ENCODE results near the gene RANBP3L.

RANBP3L gene

DNA sequence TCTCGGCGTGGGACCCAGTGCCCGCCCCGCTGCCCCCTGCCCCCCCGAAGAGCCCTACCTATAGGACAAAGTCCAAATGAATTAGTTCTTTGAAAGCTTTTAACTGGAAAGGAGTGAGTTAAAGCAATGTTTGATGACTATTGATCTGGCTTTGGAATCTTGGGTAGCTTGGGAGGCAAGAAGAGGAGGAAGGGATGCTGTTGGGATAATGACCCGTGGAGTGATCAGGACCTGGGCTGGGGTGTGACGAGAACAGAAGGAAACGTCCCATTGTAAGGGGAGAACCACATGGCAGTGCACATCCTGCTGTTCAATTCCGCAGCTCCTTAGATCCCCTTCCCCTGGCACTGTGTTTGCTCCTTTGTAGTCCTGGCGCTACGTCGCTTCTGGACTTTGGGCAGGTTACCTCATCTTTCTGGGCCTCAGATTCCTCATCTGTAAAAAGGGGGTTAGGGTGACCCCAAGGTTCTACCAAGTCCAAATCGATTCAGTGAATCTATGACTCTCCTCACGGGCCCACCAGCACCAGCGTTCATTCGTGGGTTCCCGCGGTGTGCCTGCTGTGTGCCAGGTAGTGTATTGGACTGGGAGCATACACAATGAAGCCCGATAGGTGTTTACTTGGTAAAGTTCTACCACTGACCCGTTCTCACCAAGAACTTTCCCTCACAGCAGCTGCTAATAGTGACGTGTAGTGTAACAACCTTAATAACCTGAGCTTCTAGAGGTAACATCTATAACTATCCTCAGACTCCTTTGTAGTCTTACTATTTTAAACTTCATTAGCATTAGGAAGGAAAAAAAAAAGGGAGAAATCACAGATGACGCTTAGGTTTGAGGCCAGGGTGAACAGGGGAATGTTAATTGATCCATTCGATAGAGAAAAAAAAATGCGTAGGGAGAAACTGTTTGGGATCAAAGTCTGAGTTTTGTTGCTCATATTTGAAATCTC lies 58.9 kb downstream of the RANBP3L start:
- Mint-ChIP-seq H3K27ac (peak overlapping the region; percentile 94), H3K36me3 (ENCODE audit: low read depth) (no peaks in the 10 kb centered on the region), H3K4me3 (peak overlapping the region; percentile 89), H3K4me1 (ENCODE audit: low read depth) (peaks cover 29% of the 10 kb centered on the region), H3K9me3 (no peaks in the 10 kb centered on the region), H3K27me3 (ENCODE audit: low read depth) (peaks cover 22% of the 10 kb centered on the region)
- DNase-seq (ENCODE audit: low spot score), result no peak

DNA sequence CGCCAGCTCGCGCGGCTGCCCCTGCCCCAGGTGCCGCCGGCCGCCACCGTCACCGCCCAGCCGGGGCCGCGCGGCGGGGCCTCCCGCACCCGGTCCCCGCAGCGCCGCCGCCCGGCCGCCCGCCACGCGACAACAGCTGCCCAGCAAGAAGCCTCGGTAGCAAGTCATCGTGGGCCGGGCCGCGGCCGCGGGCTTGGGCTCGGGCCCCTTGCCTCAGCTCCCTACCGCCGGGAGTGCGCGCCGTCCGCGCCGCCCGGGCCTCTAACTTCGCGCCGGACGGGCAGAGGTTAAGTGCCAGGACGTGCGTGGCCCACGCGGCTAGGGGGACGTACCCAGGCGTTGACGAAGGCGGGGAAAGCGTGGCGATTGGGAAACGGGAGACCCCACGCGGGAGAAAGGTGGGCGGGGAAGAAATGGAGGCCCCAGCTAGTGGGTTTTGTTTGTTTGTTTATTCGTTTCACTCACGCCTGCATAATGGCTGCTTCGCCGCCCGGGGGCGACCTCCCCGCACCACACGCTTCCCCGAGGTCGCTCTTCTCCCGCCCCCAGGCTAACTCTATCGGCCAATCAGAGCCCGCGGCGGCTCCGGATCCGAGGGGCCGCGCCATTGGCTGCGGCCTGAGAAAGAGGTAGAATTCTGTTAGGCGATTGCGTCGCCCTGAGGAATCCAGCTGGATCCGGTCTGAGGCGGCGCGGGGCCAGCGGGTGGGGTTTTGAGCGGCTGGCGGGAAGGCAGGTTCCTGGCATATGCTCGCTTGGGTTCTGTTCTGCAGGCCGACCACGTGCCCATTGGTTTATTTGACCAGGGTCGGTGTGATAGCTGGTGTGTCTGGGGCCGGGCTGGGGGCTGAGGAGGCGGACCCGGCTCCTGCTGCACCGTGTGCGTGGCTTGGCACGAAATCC lies 59.8 kb downstream of the RANBP3L start, which contains the start of gene NADK2:
NADK2 (minus strand) TSS at position 295 of the 903 bp plus-strand sequence; CDS start at position 168, 127 bp downstream.
- H3K36me3 Mint-ChIP-seq (ENCODE audit: low read depth), result no peaks in the 10 kb centered on the region
- peaks cover 14% of the 10 kb centered on the region for H3K27me3 Mint-ChIP-seq (ENCODE audit: low read depth)
- H3K27ac Mint-ChIP-seq, result peak within 1 kb of the TSS; percentile 96
- no peaks in the 10 kb centered on the region for H3K9me3 Mint-ChIP-seq
- peak within 1 kb of the TSS; percentile 89 for H3K4me3 Mint-ChIP-seq
- H3K4me1 Mint-ChIP-seq (ENCODE audit: low read depth), result peaks cover 29% of the 10 kb centered on the region
- peak; percentile 94 for DNase-seq (ENCODE audit: low spot score)

- peak; percentile 31 for DNase-seq (ENCODE audit: low spot score)
- Mint-ChIP-seq H3K4me3 (peak overlapping the region; percentile 79), H3K36me3 (ENCODE audit: low read depth) (no peaks in the 10 kb centered on the region), H3K27me3 (ENCODE audit: low read depth) (peaks cover 12% of the 10 kb centered on the region), H3K9me3 (no peaks in the 10 kb centered on the region), H3K4me1 (ENCODE audit: low read depth) (peaks cover 29% of the 10 kb centered on the region), H3K27ac (peak overlapping the region; percentile 85)
Measured at GRCh38 chr5:36240779-36241630, 60.7 kb downstream of the RANBP3L start.

DNA sequence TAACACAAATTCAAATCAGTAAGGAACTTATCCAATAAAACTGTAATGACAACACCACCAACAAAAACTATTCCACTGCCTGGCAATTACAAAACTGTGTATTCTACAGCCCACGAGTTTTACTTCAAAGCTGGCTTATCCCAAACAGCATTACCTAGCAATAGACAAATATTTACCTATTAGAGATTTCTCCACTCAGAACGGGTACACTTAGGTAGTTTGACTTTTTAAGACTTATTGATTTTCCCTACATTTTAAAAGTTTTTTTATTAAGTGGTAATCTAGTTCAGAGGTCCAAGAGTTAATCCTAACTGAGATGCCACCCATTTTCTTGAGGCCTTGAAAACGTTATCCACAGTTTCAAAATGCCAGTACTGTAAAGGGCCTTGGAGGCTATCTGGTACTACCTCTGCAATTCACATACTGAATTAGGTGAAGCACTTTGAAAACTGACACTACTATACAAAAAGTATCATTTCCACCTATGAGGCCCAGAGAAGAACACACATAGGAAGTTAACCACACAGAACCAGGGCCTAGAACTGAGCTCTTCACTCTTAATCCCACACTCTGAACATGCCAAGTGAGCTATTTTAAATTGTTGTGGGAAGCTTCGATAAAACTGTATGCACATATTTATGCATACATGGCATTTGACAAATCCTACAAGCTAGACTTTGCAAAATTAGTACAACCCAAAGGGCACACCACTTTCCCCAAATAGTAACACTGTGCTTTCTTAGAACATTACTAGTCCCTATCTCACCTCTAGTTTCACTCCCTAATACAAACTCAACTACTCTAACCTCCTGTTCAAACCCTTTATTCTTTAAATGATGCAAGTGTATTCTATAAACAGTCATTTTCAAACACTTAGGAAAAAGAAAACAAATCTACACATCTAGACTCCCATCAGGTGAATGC lies 62.1 kb downstream of the RANBP3L start:
- peak overlapping the region; percentile 85 for H3K27ac Mint-ChIP-seq
- H3K4me3 Mint-ChIP-seq, result peak overlapping the region; percentile 79
- no peaks in the 10 kb centered on the region for H3K36me3 Mint-ChIP-seq (ENCODE audit: low read depth)
- peaks cover 10% of the 10 kb centered on the region for H3K27me3 Mint-ChIP-seq (ENCODE audit: low read depth)
- no peak for DNase-seq (ENCODE audit: low spot score)
- no peaks in the 10 kb centered on the region for H3K9me3 Mint-ChIP-seq
- peaks cover 29% of the 10 kb centered on the region for H3K4me1 Mint-ChIP-seq (ENCODE audit: low read depth)

DNA sequence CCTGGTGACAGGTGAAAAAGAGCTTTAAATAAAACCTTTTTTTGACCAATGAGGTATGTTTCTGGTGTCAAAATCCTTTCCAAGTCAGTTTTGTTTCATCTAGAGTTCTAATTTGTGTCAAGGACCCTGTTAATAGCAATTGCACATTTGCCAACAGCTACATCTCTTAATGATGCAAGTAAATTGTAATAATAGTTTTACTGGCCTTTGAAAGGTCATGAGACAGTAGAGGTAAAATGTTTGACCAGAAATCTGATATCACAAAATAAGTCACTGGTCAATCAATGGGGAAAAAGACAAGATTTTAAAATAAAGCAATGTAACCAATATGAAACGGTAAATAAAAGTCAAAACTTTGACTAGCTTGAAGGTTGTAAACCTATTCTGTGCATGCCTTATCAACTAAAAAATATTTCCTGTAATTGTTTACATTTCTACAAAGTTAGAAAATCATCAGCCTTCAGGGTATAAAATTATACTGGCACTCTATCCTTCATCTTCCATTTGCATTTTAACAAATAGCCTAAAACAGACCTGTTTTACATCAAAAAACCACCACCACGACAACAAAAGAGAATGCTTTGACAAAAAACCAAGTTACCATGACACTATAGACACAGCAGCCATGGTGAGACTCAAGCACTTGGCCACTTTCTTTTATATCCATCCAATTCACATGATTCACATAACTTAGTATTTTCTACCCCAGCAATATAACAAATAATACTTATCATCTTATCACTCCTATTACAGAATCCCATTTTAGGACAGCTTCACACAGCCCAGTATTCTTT lies 63.0 kb downstream of the RANBP3L start:
- Mint-ChIP-seq H3K27me3 (ENCODE audit: low read depth) (peaks cover 3% of the 10 kb centered on the region), H3K36me3 (ENCODE audit: low read depth) (no peaks in the 10 kb centered on the region), H3K4me3 (no peak overlapping the region), H3K4me1 (ENCODE audit: low read depth) (peaks cover 25% of the 10 kb centered on the region), H3K27ac (peak overlapping the region; percentile 21), H3K9me3 (no peaks in the 10 kb centered on the region)
- no peak for DNase-seq (ENCODE audit: low spot score)

DNA sequence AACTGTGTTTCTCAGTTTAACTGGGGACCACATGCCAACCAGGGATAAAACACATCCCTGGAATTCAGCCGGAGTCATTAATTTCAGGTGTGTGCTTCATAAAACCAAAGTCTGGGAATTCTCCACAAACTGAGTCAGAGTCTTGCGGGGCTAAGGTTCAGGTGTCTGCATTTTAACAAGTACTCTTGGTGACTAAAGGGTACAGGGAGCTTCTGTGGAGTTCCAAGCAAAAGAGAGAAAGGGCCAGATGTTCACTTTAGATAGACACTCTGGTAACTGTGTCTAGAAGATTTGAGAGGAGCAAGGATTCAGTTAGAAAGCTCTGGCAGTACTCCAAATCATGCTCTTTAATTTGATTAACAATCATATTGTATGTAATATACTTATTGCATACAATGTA lies 64.0 kb downstream of the RANBP3L start:
- no peak overlapping the region for H3K4me3 Mint-ChIP-seq
- no peaks in the 10 kb centered on the region for H3K27me3 Mint-ChIP-seq (ENCODE audit: low read depth)
- no peak overlapping the region for H3K27ac Mint-ChIP-seq
- no peaks in the 10 kb centered on the region for H3K36me3 Mint-ChIP-seq (ENCODE audit: low read depth)
- H3K4me1 Mint-ChIP-seq (ENCODE audit: low read depth), result peaks cover 20% of the 10 kb centered on the region
- no peak for DNase-seq (ENCODE audit: low spot score)
- H3K9me3 Mint-ChIP-seq, result no peaks in the 10 kb centered on the region

- Mint-ChIP-seq H3K27ac (no peak overlapping the region), H3K27me3 (ENCODE audit: low read depth) (peaks cover 3% of the 10 kb centered on the region), H3K9me3 (no peaks in the 10 kb centered on the region), H3K4me1 (ENCODE audit: low read depth) (peaks cover 19% of the 10 kb centered on the region), H3K4me3 (no peak overlapping the region), H3K36me3 (ENCODE audit: low read depth) (no peaks in the 10 kb centered on the region)
- DNase-seq (ENCODE audit: low spot score), result no peak
Measured at GRCh38 chr5:36236801-36237200, 64.9 kb downstream of the RANBP3L start.

DNA sequence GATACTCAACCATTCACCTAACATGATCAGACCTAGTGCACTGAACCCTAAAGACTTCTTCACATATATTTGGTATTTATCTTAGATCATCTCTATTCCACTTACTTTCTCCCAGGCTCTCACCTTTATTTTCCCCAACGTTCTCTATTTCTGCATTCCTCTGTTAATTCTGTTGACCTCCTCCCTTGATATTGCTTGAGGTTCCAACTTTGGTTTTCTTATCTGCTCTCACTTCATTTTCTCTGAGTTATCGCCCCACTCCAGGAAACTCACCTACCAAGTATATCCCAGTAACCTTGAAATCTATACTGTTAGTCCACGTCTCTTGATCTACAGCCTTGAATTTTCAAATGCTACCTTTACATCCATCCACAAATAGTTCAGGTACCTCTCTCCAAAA lies 69.2 kb downstream of the RANBP3L start:
- H3K27me3 Mint-ChIP-seq (ENCODE audit: low read depth), result peaks cover 3% of the 10 kb centered on the region
- no peaks in the 10 kb centered on the region for H3K4me1 Mint-ChIP-seq (ENCODE audit: low read depth)
- no peak overlapping the region for H3K27ac Mint-ChIP-seq
- DNase-seq (ENCODE audit: low spot score), result no peak
- no peaks in the 10 kb centered on the region for H3K36me3 Mint-ChIP-seq (ENCODE audit: low read depth)
- no peak overlapping the region for H3K4me3 Mint-ChIP-seq
- H3K9me3 Mint-ChIP-seq, result no peaks in the 10 kb centered on the region

GRCh38 chr5:36230151-36230790 lies 71.4 kb downstream of the RANBP3L start:
- H3K4me3 Mint-ChIP-seq, result no peak overlapping the region
- H3K27me3 Mint-ChIP-seq (ENCODE audit: low read depth), result peaks cover 3% of the 10 kb centered on the region
- DNase-seq (ENCODE audit: low spot score), result no peak
- no peaks in the 10 kb centered on the region for H3K36me3 Mint-ChIP-seq (ENCODE audit: low read depth)
- no peaks in the 10 kb centered on the region for H3K4me1 Mint-ChIP-seq (ENCODE audit: low read depth)
- no peak overlapping the region for H3K27ac Mint-ChIP-seq
- no peaks in the 10 kb centered on the region for H3K9me3 Mint-ChIP-seq

DNA sequence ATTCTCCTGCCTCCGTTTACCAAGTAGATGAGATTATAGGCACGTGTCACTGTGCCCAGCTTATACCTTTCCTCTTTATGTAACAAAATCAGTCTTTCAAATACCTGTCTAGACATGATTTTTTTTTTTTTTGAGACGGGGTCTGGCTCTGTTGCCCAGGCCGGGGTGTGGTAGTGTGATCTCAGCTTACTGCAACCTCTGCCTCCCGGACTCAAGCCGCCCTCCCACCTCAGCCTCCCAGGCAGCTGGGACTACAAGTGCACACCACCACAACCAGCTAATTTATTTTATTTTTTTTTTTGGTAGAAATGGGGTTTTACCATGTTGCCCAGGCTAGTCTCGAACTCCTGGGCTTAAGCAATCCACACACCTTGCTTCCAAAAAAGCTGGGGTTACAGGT lies 73.2 kb downstream of the RANBP3L start:
- no peaks in the 10 kb centered on the region for H3K36me3 Mint-ChIP-seq (ENCODE audit: low read depth)
- H3K4me3 Mint-ChIP-seq, result no peak overlapping the region
- peaks cover 3% of the 10 kb centered on the region for H3K27me3 Mint-ChIP-seq (ENCODE audit: low read depth)
- H3K9me3 Mint-ChIP-seq, result no peaks in the 10 kb centered on the region
- H3K4me1 Mint-ChIP-seq (ENCODE audit: low read depth), result no peaks in the 10 kb centered on the region
- no peak for DNase-seq (ENCODE audit: low spot score)
- H3K27ac Mint-ChIP-seq, result no peak overlapping the region

DNA sequence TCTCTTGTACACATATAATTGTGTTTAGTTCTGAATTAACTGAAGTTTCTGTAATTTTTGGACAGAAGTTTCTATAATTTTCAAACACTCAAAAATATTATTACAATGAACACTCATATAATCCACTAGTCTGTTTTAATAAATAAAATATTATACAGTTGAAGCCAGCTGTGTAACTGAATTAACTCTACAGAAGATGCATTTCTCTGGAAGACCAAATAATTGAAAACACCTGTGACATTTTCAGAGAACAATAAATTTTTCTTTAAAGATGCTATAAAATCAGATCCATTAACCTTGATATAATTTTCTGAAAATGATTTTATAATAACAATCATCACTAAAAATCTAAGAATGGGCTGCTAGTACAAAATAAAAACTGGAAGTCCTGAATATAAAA lies 74.7 kb downstream of the RANBP3L start:
- no peak for DNase-seq (ENCODE audit: low spot score)
- Mint-ChIP-seq H3K27me3 (ENCODE audit: low read depth) (no peaks in the 10 kb centered on the region), H3K9me3 (no peaks in the 10 kb centered on the region), H3K4me3 (no peak overlapping the region), H3K27ac (no peak overlapping the region), H3K4me1 (ENCODE audit: low read depth) (no peaks in the 10 kb centered on the region), H3K36me3 (ENCODE audit: low read depth) (no peaks in the 10 kb centered on the region)

DNA sequence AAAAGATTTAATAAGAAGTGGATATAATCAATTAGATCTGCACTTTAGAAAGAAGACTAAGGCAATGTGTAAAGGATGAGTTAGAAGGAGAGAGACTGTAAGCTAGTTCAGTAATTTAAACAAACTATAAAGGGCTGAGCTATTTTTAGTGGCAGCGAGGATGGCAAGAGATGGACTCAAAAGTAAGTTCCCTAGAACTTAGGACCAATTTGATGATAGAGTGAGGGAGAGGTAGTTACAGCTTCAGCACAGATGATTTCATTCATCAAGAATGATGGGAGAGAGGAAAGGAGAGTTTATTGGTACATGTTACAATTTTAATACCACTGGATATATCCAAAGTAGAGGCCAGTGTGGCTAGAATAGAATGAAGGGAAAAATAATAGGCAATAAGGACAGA lies 79.1 kb downstream of the RANBP3L start:
- no peak overlapping the region for H3K27ac Mint-ChIP-seq
- no peak overlapping the region for H3K4me3 Mint-ChIP-seq
- H3K27me3 Mint-ChIP-seq (ENCODE audit: low read depth), result no peaks in the 10 kb centered on the region
- H3K9me3 Mint-ChIP-seq, result no peaks in the 10 kb centered on the region
- DNase-seq (ENCODE audit: low spot score), result no peak
- H3K36me3 Mint-ChIP-seq (ENCODE audit: low read depth), result no peaks in the 10 kb centered on the region
- no peaks in the 10 kb centered on the region for H3K4me1 Mint-ChIP-seq (ENCODE audit: low read depth)
